ENCODE measurements around the gene ZNF438. TPM values are rescaled to one million over a fixed set of nuclear protein-coding genes. Genes with fewer than 3 reads are reported as not detected.

Gene ZNF438
- total and polyA plus RNA-seq, 10 of the 15 experiments (the other 5 are each of a cell fraction or from before 2014, with no cell fraction given), result 0.93 to 5.2 (median 1.9) TPM

DNA sequence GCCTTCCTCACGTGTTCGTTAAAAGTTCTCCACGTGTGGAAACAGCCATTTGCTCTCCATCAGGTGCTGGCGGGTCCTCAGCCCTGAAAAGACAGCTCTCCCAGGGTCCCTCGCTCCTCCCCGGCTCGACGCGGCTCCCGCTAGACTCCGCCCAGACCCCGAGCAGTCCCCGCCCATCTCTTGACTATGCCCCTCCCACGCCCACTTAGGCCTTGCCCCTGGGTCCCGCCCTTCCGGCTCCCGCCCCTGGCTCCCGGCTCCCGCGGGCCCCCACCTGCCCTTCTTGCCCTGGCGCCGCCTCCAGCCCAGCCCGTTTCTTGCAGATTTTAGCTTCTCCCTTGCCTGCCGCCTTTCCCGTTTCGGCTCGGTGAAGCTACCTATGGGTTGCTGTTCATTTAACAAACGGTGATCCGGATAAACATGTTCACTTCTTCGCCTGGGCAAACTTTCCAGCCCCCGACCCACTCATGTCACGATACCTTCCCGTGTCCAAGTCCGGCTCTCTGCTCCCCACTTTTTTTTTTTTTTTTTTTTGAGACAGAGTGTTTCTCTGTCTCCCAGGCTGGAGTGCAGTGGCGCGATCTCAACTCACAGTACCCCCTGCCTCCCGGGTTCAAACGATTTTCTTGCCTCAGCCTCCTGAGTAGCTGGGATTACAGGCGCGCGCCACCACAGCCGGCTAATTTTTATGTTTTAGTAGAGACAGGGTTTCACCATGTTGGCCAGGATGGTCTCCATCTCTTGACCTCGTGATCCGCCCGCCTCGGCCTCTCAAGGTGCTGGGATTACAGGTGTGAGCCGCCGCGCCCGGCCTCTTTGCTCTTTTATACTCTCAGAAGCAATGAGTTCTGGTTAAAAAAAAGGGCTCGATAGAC is 830 bp upstream of the ZNF438 start:
- Histone ChIP-seq H3K9me3 (replicated peaks; ENCODE audit: control insufficient read depth, insufficient read depth, low read length) (no peaks in the 10 kb centered on the region), H3K27me3 (replicated peaks in 1 of 2; ENCODE audit: control insufficient read depth in 2 of 2, insufficient read depth in 2 of 2, low read length in 1 of 2) (no peaks in the 10 kb centered on the region), H3K4me3 (peak overlapping the region; percentile 75), H3K4me1 (ENCODE audit: control insufficient read depth, insufficient read depth, low read length) (peaks cover 2% of the 10 kb centered on the region; the same call in 1 of the 2 replicates), H3K9ac (ENCODE audit: control insufficient read depth, insufficient read depth, low read length) (peak overlapping the region; percentile 89), H3K4me2 (ENCODE audit: control insufficient read depth, insufficient read depth) (peak overlapping the region; percentile 99), H4K20me1 (ENCODE audit: control insufficient read depth, insufficient read depth) (no peaks in the 10 kb centered on the region), H3K36me3 (ENCODE audit: control insufficient read depth in 2 of 2, insufficient read depth in 2 of 2, low read length in 1 of 2) (no peaks in the 10 kb centered on the region), H2AFZ (ENCODE audit: control insufficient read depth, low read depth, low read length) (peak overlapping the region; percentile 91), H3K79me2 (ENCODE audit: control insufficient read depth, insufficient read depth, low read length) (peaks cover 2% of the 10 kb centered on the region; the same call in 1 of the 2 replicates), H3K27ac (ENCODE audit: control insufficient read depth, insufficient read depth) (peak overlapping the region; percentile 97)
- ChIA-PET RAD21 (ENCODE audit: unreplicated experiment) (interaction anchor here (0.8 to 3.7 kb wide), 26 partner anchors 24 to 777 kb away, joined by 3 to 20 read pairs (median 4); no protein-coding TSS in a partner anchor), SMC1A (ENCODE audit: uncharacterized antibody, unreplicated experiment) (interaction anchor here (0.8 to 5.8 kb wide), 15 partner anchors 12 to 776 kb away, joined by 3 to 38 read pairs (median 4); no protein-coding TSS in a partner anchor), POLR2A (interaction anchor here (0.6 to 2.6 kb wide), 12 partner anchors 16 to 313 kb away, joined by 3 to 20 read pairs (median 4); no protein-coding TSS in a partner anchor), CTCF (interaction anchor here (0.5 to 2.4 kb wide), 16 partner anchors 10 to 776 kb away, joined by 3 to 17 read pairs (median 4); no protein-coding TSS in a partner anchor)
- peak; percentile 54 for FAIRE-seq
- in situ Hi-C loops (cut with MboI), result no loop called here
- no TSS peak for BruUV-seq (replicated peaks)
- peak; percentile 73 for DNase-seq (ENCODE audit: low read depth, low spot score)
- intact Hi-C loops (cut with micrococcal nuclease; ENCODE audit: unreplicated experiment), result loop anchor here (1.0 to 10.0 kb wide), 4 partner anchors 102 to 294 kb away; partner anchors contain the start of gene ZEB1
- WGBS (ENCODE audit: insufficient coverage, insufficient replicate concordance, low lambda C conversion rate, missing lambda C conversion rate), result 27% methylated on average over 34 of the region's 51 CpGs
- peak; percentile 94 for ATAC-seq
- TF ChIP-seq HCFC1 (IDR thresholded peaks at IDR 0.05; ENCODE audit: low read length), result no peak
- TF ChIP-seq, protein P1, sequence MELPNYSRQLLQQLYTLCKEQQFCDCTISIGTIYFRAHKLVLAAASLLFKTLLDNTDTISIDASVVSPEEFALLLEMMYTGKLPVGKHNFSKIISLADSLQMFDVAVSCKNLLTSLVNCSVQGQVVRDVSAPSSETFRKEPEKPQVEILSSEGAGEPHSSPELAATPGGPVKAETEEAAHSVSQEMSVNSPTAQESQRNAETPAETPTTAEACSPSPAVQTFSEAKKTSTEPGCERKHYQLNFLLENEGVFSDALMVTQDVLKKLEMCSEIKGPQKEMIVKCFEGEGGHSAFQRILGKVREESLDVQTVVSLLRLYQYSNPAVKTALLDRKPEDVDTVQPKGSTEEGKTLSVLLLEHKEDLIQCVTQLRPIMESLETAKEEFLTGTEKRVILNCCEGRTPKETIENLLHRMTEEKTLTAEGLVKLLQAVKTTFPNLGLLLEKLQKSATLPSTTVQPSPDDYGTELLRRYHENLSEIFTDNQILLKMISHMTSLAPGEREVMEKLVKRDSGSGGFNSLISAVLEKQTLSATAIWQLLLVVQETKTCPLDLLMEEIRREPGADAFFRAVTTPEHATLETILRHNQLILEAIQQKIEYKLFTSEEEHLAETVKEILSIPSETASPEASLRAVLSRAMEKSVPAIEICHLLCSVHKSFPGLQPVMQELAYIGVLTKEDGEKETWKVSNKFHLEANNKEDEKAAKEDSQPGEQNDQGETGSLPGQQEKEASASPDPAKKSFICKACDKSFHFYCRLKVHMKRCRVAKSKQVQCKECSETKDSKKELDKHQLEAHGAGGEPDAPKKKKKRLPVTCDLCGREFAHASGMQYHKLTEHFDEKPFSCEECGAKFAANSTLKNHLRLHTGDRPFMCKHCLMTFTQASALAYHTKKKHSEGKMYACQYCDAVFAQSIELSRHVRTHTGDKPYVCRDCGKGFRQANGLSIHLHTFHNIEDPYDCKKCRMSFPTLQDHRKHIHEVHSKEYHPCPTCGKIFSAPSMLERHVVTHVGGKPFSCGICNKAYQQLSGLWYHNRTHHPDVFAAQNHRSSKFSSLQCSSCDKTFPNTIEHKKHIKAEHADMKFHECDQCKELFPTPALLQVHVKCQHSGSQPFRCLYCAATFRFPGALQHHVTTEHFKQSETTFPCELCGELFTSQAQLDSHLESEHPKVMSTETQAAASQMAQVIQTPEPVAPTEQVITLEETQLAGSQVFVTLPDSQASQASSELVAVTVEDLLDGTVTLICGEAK (IDR thresholded peaks at IDR 0.05; ENCODE audit: borderline replicate concordance), result no peak; the same call in 1 of the 2 replicates
- 0 out of 2 replicates have a peak, but pooled peaks have one; percentile 24 for TF ChIP-seq TCF12 (IDR thresholded peaks at IDR 0.05; ENCODE audit: low read depth, low read length)
- 0 out of 2 replicates have a peak, but pooled peaks have one; percentile 20 for TF ChIP-seq SMARCA5 (IDR thresholded peaks at IDR 0.05)
- TF ChIP-seq CREB1 (IDR thresholded peaks at IDR 0.05; ENCODE audit: low read depth), result no peak
- no peak for TF ChIP-seq GABPA (IDR thresholded peaks at IDR 0.05; ENCODE audit: low read depth)
- TF ChIP-seq, protein P2, sequence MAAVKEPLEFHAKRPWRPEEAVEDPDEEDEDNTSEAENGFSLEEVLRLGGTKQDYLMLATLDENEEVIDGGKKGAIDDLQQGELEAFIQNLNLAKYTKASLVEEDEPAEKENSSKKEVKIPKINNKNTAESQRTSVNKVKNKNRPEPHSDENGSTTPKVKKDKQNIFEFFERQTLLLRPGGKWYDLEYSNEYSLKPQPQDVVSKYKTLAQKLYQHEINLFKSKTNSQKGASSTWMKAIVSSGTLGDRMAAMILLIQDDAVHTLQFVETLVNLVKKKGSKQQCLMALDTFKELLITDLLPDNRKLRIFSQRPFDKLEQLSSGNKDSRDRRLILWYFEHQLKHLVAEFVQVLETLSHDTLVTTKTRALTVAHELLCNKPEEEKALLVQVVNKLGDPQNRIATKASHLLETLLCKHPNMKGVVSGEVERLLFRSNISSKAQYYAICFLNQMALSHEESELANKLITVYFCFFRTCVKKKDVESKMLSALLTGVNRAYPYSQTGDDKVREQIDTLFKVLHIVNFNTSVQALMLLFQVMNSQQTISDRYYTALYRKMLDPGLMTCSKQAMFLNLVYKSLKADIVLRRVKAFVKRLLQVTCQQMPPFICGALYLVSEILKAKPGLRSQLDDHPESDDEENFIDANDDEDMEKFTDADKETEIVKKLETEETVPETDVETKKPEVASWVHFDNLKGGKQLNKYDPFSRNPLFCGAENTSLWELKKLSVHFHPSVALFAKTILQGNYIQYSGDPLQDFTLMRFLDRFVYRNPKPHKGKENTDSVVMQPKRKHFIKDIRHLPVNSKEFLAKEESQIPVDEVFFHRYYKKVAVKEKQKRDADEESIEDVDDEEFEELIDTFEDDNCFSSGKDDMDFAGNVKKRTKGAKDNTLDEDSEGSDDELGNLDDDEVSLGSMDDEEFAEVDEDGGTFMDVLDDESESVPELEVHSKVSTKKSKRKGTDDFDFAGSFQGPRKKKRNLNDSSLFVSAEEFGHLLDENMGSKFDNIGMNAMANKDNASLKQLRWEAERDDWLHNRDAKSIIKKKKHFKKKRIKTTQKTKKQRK (IDR thresholded peaks at IDR 0.05; ENCODE audit: low read depth, low read length), result no peak
- peak; percentile 43 for TF ChIP-seq EED (IDR thresholded peaks at IDR 0.05; ENCODE audit: low read depth)
- no peak for TF ChIP-seq SMAD5 (IDR thresholded peaks at IDR 0.05; ENCODE audit: low read depth)
- TF ChIP-seq, protein P3, sequence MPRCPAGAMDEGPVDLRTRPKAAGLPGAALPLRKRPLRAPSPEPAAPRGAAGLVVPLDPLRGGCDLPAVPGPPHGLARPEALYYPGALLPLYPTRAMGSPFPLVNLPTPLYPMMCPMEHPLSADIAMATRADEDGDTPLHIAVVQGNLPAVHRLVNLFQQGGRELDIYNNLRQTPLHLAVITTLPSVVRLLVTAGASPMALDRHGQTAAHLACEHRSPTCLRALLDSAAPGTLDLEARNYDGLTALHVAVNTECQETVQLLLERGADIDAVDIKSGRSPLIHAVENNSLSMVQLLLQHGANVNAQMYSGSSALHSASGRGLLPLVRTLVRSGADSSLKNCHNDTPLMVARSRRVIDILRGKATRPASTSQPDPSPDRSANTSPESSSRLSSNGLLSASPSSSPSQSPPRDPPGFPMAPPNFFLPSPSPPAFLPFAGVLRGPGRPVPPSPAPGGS (IDR thresholded peaks at IDR 0.05; ENCODE audit: borderline replicate concordance, insufficient read depth, low read depth, low read length, poor library complexity, severe bottlenecking), result no peak
- TF ChIP-seq STAT3 (IDR thresholded peaks at IDR 0.05; ENCODE audit: low read depth, low read length), result no peak
- TF ChIP-seq, protein P4, sequence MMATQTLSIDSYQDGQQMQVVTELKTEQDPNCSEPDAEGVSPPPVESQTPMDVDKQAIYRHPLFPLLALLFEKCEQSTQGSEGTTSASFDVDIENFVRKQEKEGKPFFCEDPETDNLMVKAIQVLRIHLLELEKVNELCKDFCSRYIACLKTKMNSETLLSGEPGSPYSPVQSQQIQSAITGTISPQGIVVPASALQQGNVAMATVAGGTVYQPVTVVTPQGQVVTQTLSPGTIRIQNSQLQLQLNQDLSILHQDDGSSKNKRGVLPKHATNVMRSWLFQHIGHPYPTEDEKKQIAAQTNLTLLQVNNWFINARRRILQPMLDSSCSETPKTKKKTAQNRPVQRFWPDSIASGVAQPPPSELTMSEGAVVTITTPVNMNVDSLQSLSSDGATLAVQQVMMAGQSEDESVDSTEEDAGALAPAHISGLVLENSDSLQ (IDR thresholded peaks at IDR 0.05), result peak; percentile 47; the same call in 1 of the 2 replicates
